IPS DF 6.9 (cell line): Measurements from ENCODE around the gene DNAJB13.

ENCODE experiments used
- DNase-seq: peaks from one replicate; pipeline ENCODE4 v3.0.0-alpha.2; 2013; ENCODE audit warnings: low read depth, low spot score
- H3K27ac ChIP-seq: one replicate; pipeline ENCODE4 v1.5.1; 2013; ENCODE audit warnings: low read length, control low read depth
- H3K27me3 ChIP-seq: 2 replicates; pipeline ENCODE4 v1.6.1; 2013; ENCODE audit warnings: mild to moderate bottlenecking, low read length; ENCODE audit not compliant: control insufficient read depth, insufficient read depth
- H3K36me3 ChIP-seq: 2 replicates; pipeline ENCODE4 v1.6.1; 2013; ENCODE audit warnings: low read length; ENCODE audit not compliant: control insufficient read depth, insufficient read depth
- H3K4me1 ChIP-seq: 2 replicates; pipeline ENCODE4 v1.6.1; 2013; ENCODE audit warnings: low read length; ENCODE audit not compliant: control insufficient read depth, insufficient read depth
- H3K4me3 ChIP-seq: 2 replicates; pipeline ENCODE4 v1.5.1; 2013; ENCODE audit warnings: mild to moderate bottlenecking, low read length
- H3K9me3 ChIP-seq: 2 replicates; pipeline ENCODE4 v1.6.1; 2013; ENCODE audit warnings: low read length, inconsistent platforms; ENCODE audit not compliant: control insufficient read depth, insufficient read depth
- WGBS: extraction: QIAGEN DNeasy Blood & Tissue Kit; methylation state at CpG from one replicate; pipeline ENCODE4 v1.1.7; 2013; ENCODE audit warnings: mixed read lengths, missing lambda C conversion rate; ENCODE audit not compliant: insufficient read length, insufficient coverage; 5-methylcytosine and 5-hydroxymethylcytosine counted together

The DNAJB13 gene

DNA sequence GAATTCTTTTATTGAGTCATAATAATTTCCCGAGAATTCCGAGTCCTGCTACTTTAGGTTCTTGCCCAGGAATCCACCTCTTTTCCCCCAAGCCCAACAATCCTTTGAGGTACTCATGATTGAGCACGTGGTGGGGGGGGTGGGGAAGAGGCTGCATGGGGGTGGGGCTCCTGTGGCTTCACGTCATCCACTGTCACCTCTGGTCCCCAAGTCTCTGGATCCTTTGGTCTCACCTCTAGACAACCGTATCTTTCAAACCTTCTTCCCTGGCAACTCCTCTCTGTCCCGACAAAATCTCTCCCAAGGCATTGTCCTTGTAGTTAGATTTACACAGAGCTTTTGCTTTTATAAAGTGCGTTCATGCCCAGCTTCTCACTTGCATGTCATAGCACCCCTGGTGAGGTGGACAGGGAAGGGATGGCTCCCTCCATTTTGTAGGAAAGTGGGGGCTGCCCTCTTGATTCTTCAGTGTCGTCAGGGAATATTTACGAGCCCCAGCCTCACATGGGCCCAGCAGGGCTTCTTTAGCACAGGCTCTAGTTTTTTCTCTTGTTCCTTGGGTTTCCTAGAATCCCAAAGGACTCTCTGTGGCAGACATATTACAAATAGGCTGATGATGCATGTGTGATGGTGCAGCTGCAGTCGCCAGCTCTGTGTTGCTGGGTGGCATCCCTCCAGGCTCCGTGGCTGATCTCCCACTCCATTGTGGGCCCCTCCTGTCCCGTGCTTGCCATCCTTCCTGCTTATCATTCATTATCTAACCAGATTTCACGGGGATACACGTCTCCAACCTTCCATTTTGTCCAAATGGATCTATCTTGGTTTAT lies 49.7 kb downstream of the DNAJB13 start:
- H3K9me3 ChIP-seq, result no peaks in the 10 kb centered on the region
- no peaks in the 10 kb centered on the region for H3K36me3 ChIP-seq
- H3K4me3 ChIP-seq, result no peak overlapping the region
- H3K27me3 ChIP-seq, result no peaks in the 10 kb centered on the region
- H3K4me1 ChIP-seq, result no peaks in the 10 kb centered on the region
- DNase-seq, result no peak
- WGBS, result no CpG with 5 or more reads among the region's 14 CpGs
- H3K27ac ChIP-seq, result no peak overlapping the region

DNA sequence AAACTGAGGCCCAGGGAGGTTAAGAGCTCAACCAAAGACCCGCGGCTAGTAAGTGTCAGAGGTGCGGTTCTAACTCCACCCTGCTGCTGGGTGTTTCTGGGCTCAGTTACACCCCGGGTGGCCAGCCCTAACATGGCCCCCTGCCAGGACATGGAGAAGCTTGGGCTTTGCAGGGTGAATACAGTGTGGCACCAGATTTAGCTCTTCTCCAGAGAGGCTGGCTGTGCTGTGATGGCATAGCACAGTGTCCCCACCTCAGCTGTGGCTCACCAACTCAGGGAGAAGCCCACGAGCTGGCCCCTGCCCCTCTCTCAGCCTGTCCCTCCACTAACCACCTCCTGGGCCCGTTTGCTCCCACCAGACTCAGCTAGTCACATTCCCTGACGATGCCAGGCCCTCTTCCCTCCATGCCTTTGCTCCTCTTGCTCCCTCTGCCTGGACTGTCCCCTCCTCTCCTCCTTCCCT lies 51.0 kb downstream of the DNAJB13 start:
- no CpG with 5 or more reads among the region's 7 CpGs for WGBS
- Histone ChIP-seq H3K27ac (no peak overlapping the region), H3K9me3 (no peaks in the 10 kb centered on the region), H3K27me3 (no peaks in the 10 kb centered on the region), H3K4me1 (no peaks in the 10 kb centered on the region), H3K36me3 (no peaks in the 10 kb centered on the region), H3K4me3 (no peak overlapping the region)
- no peak for DNase-seq

DNA sequence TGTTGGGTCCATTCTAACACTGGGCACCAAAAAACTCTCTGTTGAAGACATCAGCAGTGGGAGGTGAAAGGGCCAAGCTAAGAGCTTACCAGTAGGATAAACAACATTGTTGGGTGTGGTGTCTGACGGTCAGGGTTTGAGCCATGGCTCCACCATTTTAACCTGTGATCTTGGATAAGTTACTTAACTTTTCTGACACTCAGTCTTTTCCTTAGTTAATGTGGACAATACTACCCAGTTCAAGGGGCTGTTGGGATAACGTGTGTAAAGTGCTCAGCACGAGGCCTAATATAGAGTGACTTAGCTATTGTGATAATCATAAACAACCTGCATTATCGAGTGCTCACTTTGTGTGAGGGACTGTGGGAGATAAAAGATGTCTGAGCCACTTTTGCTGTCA lies 52.0 kb downstream of the DNAJB13 start:
- no peak overlapping the region for H3K27ac ChIP-seq
- WGBS, result no CpG with 5 or more reads among the region's 4 CpGs
- H3K9me3 ChIP-seq, result no peaks in the 10 kb centered on the region
- DNase-seq, result no peak
- H3K27me3 ChIP-seq, result no peaks in the 10 kb centered on the region
- H3K4me1 ChIP-seq, result no peaks in the 10 kb centered on the region
- H3K4me3 ChIP-seq, result no peak overlapping the region
- H3K36me3 ChIP-seq, result no peaks in the 10 kb centered on the region

DNA sequence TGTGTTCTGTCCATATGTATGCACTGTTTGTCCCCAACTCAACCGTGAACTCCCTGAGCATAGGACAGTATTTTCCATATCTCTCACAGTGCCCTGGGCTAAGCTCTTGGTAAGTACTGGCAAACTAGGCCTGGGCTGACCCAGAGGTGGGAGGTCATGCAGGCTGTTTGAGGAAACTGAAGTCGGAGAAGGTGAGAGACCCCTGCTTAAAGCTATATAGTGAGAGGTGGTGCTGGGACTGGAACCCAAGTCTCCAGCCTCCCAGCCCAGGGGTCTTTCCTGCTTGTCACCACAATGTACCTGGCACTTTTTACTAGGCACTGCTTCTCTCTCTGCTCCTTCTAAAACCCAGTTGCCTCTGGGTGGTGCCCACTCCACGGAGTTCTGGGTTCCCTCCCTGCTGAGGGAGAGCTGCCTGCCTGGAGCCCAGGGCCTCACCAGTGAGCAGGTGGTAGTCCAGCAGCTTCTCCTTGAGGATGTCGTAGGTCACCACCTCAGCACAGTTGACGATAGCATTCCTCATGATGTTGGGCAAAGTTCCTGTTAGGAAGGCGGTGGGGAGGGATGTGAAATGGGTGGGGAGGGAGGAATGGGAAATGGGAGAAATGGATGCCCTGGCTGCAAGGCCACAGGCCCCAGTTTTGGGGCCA lies 53.3 kb downstream of the DNAJB13 start:
- no peak overlapping the region for H3K4me3 ChIP-seq
- H3K9me3 ChIP-seq, result no peaks in the 10 kb centered on the region
- H3K27me3 ChIP-seq, result no peaks in the 10 kb centered on the region
- WGBS, result no CpG with 5 or more reads among the region's 6 CpGs
- no peak for DNase-seq
- no peak overlapping the region for H3K27ac ChIP-seq
- H3K36me3 ChIP-seq, result no peaks in the 10 kb centered on the region
- no peaks in the 10 kb centered on the region for H3K4me1 ChIP-seq

DNA sequence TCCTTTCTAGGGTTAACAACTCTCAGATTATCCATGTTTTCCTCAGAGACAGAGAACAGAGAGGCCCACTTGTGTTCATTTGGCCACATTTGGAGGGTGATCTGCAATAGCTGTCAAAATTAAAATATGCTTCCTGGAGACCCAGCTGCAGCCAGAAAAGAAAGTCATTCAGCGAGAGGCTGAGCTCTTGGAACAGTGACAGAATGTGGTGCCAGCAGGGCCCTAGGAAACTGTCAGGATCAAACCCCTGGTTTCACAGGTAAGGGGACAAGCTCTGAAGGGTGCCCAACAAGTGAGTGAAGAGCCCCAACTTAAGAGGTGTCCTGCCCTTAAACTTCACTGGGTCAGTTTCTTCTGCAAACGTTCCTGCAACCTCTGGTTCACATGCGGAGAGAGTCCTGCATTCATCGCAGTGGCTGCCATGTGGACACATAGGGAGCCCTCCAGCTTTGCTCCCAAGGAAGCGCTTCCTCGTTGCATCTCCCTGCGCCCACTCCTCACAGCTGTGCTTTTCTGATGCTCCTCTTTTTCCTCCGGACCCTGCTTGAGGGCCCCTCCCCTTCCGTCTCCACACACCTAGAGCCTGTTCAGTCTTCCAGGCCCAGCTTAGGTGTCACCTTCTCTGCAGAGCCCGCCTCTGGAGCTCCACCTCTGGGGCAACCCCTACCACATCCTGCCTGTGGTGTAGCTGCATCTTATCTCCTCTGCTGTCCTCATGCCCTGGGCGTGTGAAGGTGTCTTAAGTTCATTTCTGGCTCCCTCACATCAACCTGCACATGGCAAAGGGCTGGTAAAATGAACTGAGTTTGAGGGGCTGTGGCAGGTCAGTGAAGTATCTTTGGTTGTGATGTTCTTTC lies 54.2 kb downstream of the DNAJB13 start:
- no CpG with 5 or more reads among the region's 11 CpGs for WGBS
- Histone ChIP-seq H3K27ac (no peak overlapping the region), H3K4me3 (no peak overlapping the region), H3K36me3 (no peaks in the 10 kb centered on the region), H3K4me1 (no peaks in the 10 kb centered on the region), H3K9me3 (no peaks in the 10 kb centered on the region), H3K27me3 (no peaks in the 10 kb centered on the region)
- DNase-seq, result no peak

DNA sequence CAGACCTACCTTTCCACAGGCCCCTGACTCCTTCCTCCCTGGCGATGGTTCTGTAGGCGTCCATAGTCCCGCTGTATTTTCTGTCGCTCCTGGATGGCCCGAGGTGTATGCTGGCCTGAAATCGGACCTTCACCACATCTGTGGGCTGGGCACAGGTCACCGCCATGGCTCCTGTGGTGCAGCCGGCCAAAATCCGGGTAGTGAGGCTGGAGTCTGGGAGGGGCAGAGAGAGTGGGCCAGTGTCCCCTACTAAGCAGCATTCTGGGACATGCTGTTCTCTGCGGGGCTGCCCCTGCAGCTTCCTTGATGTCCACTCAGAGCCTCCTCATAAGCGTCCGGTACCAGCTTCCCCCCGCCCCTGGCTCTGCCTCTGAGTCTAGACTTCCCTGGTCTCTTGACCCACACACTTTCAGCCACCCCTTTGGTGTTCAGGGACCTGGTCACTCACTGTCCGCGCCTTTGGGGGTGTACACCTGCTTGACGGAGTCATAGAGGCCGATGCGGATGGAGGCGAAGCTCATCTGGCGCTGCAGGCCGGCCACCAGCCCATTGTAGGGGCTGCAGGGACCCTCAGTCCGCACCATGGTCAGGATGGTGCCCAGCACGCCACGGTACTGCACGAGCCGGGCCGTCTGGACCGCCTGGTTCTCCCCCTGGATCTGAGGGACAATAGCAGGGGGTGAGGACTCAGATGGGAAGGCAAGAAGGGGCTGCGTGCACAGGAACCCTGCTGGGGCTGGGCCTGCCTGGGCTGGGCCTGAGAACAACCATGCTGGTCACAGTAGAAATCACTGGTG lies 55.1 kb downstream of the DNAJB13 start:
- H3K27ac ChIP-seq, result no peak overlapping the region
- WGBS, result no CpG with 5 or more reads among the region's 29 CpGs
- peaks cover 2% of the 10 kb centered on the region; the same call in 1 of the 2 replicates for H3K4me1 ChIP-seq
- no peaks in the 10 kb centered on the region for H3K27me3 ChIP-seq
- DNase-seq, result no peak
- no peaks in the 10 kb centered on the region for H3K36me3 ChIP-seq
- no peak overlapping the region for H3K4me3 ChIP-seq
- no peaks in the 10 kb centered on the region for H3K9me3 ChIP-seq

DNA sequence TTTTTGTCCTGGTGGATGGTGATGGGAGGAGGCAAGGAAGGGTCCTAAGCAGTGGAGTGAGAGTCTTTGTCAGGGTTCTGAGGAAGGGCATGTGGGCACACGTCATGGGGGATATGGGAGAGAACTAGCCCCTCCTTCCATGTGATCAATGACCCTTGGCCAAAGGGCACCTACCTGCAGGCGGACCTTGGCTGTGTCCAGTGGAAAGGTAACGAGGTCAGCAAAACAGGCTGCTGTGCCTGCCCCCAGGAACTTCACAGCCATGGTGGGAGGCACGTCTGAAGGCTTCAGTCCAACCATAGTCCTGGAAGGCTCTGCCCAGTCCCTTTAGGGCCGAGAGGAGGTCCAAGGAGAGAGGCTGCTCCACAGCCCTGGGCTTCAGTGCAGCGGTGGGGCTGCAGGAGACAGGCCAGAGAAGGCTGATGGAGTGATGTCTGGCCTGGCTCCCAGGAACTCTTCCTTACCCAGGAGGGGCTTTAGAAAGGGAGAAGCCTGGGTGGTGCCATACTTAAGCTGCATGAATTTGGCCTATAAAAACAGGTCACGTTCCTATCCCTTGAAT lies 56.0 kb downstream of the DNAJB13 start:
- no peaks in the 10 kb centered on the region for H3K9me3 ChIP-seq
- no peak overlapping the region for H3K27ac ChIP-seq
- H3K27me3 ChIP-seq, result no peaks in the 10 kb centered on the region
- H3K4me1 ChIP-seq, result peaks cover 2% of the 10 kb centered on the region; the same call in 1 of the 2 replicates
- H3K36me3 ChIP-seq, result no peaks in the 10 kb centered on the region
- WGBS, result no CpG with 5 or more reads among the region's 7 CpGs
- H3K4me3 ChIP-seq, result no peak overlapping the region
- no peak for DNase-seq

DNA sequence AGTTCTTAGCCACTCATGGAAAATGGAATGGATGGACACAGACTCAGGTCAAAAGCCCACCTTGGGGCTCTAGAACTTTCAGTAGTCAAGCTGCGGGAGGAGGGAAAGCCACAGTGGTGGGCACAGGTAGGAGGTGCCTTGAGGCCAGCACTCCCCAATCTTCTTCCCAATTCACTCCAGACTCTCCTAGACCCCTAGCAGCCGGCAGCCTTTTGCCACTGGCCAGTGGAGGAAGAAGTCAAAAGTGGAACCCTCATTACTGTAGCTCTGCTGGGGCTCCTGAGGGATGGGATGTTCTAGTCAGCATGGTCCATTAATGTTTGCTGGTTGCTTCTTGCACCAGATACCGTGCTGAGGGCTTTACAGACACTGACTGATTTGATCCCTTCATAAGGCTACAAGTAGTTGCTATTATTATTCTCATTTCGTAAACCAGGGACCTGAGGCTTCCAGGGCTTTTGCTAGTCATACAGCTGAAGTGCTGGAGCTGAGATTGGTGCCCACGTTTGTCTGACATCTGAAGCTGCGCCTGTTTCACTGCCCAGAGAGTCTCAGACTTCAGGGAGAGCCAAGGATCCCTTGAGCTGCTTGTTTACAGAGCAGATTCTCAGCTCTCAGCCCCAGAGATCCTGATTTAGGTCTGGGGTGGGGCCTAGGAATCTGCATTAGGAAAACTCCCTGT lies 57.0 kb downstream of the DNAJB13 start:
- H3K9me3 ChIP-seq, result no peaks in the 10 kb centered on the region
- DNase-seq, result no peak
- no peak overlapping the region for H3K27ac ChIP-seq
- peaks cover 2% of the 10 kb centered on the region; the same call in 1 of the 2 replicates for H3K4me1 ChIP-seq
- no peaks in the 10 kb centered on the region for H3K36me3 ChIP-seq
- no peak overlapping the region for H3K4me3 ChIP-seq
- H3K27me3 ChIP-seq, result no peaks in the 10 kb centered on the region
- WGBS, result no CpG with 5 or more reads among the region's 6 CpGs

DNA sequence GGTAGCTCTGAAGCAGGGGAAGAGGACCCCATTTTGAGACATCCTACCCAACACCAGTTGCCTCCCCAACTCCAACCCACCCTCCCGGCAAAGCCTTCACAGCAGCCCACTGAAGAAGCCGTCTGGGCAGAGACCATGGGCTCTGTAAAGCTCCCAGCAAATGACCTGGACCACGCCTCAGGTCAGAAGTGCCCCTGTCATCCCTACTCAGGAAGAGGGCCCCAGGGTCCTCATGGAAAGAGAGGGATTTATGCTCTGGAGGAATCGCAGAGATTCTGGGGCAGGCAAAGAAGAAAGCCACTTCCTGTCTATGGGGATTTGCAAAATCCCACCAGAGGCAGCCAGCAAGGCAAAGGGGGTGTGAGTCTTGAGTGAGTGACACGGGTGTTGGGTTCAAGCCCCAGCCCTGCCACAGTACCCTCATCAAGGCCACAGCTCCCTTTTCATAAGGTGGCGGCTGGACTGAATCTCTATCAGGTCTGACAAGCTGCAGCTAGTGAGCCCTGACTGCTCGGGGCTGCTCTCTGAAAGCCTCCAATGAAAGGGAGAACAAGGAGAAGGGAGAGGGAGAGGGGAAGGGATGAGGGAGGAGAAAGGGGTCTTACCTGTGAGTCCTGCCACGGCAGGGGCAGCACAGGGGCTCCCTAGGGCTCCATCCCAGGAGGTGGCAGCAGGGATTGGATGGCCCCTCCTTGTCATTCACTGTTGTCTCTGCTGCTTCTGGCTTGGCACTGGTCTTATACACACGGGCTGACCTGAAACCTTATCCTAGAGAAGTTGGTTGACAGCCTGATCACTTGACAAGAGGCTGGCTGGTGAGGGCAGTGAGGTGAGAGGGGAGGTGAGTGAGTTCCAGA lies 57.8 kb downstream of the DNAJB13 start, which contains the start of gene UCP3:
Gene UCP3 (minus strand): TSS at position 713 of the 857 bp plus-strand sequence. CDS start 2,043 bp downstream, outside the sequence.
- Histone ChIP-seq H3K9me3 (no peaks in the 10 kb centered on the region), H3K27ac (no peak within 1 kb of the TSS), H3K4me3 (no peak within 1 kb of the TSS), H3K27me3 (no peaks in the 10 kb centered on the region), H3K4me1 (peaks cover 2% of the 10 kb centered on the region; the same call in 1 of the 2 replicates), H3K36me3 (no peaks in the 10 kb centered on the region)
- no peak for DNase-seq
- no CpG with 5 or more reads among the region's 9 CpGs for WGBS
